A549 (cell line): ENCODE measurements around the gene CNTN2. TPM values are rescaled to one million over a fixed set of nuclear protein-coding genes. Genes with fewer than 3 reads are reported as not detected.
A peak's percentile ranks its signal among the peaks of the same experiment; 100 is the strongest.

Experiments used
- ATAC-seq, 2 experiments: fragments of 200-7000 bp in 1 of 2; fragments of >200 bp in 1 of 2; cut with Nextera tagmentation in 1 of 2; cut with Tn5 transposase in 1 of 2; 3 replicates each; pipeline versions ENCODE4 v1.8.0 to v1.9.1; 2018 to 2020; ENCODE audit warnings: mild to moderate bottlenecking in 1 of 2, moderate library complexity in 1 of 2
- CTCF ChIA-PET: fragments of 300-600 bp; sonication (Branson Sonifier 250); formaldehyde crosslinking; extraction: SDS; loops from one replicate; lab custom pipeline; 2021; ENCODE audit warnings: antibody characterized with exemption, inconsistent platforms; lab: Yijun Ruan, JAX
- POLR2A ChIA-PET: fragments of 350-600 bp; formaldehyde crosslinking; extraction: SDS; loops from one replicate; lab custom pipeline; 2021; ENCODE audit warnings: antibody characterized with exemption, inconsistent platforms; lab: Yijun Ruan, JAX
- DNase-seq, 2 experiments: peaks; one replicate each; pipeline versions ENCODE4 v3.0.0 to v3.0.0-alpha.2; 2011 to 2016; ENCODE audit warnings: low read depth in 1 of 2, low spot score in 1 of 2
- FAIRE-seq: peaks from 2 replicates; lab custom pipeline; 2011; peaks lifted over from hg19 to GRCh38; lab: Jason Lieb, UNC
- H3K27ac ChIP-seq, 2 experiments: fragments of >200 bp; sonication (Bioruptor Twin); formaldehyde crosslinking; 3 replicates each; pipeline ENCODE4 v1.5.1; 2016 to 2017
- H3K4me1 ChIP-seq: fragments of >200 bp; sonication (Bioruptor Twin); formaldehyde crosslinking; 3 replicates; pipeline ENCODE4 v1.6.1; 2016
- H3K4me2 ChIP-seq: fragments of >200 bp; sonication (Bioruptor Twin); formaldehyde crosslinking; 3 replicates; pipeline ENCODE4 v1.6.1; 2016
- H3K4me3 ChIP-seq: fragments of >200 bp; sonication (Bioruptor Twin); formaldehyde crosslinking; 3 replicates; pipeline ENCODE4 v1.5.1; 2016
- H3K9me3 ChIP-seq: fragments of >200 bp; sonication (Bioruptor Twin); formaldehyde crosslinking; 3 replicates; pipeline ENCODE4 v1.6.1; 2016
- CBX2 ChIP-seq: fragments of 200-600 bp; sonication (generic); IDR thresholded peaks from 2 replicates; pipeline ENCODE4 v1.6.1; 2016; ENCODE audit warnings: low read depth, mild to moderate bottlenecking, borderline replicate concordance
- CHD2 ChIP-seq: fragments of 150-350 bp; IDR thresholded peaks from 2 replicates; pipeline ENCODE4 v1.6.1; 2014; ENCODE audit warnings: low read length; ENCODE audit not compliant: partially characterized antibody
- CTCF ChIP-seq: fragments of >200 bp; sonication (Bioruptor Twin); formaldehyde crosslinking; IDR thresholded peaks from 3 replicates; pipeline ENCODE4 v1.5.1; 2016
- EHF ChIP-seq: fragments of 250-450 bp; sonication (Bioruptor Pico); IDR thresholded peaks from 2 replicates; pipeline ENCODE4 v1.5.0; 2020; ENCODE audit warnings: mild to moderate bottlenecking
- EP300 ChIP-seq, 2 experiments: fragments of >200 bp; sonication (Bioruptor Twin); formaldehyde crosslinking; IDR thresholded peaks; 2 replicates in 1 of 2; 3 replicates in 1 of 2; pipeline ENCODE4 v1.6.1; 2016 to 2017
- FOSB ChIP-seq: fragments of 250-450 bp; sonication (Bioruptor Pico); IDR thresholded peaks from 2 replicates; pipeline ENCODE4 v1.5.0; 2020; ENCODE audit warnings: mild to moderate bottlenecking, moderate library complexity
- FOXS1 ChIP-seq: fragments of 250-450 bp; sonication (Bioruptor Pico); IDR thresholded peaks from 2 replicates; pipeline ENCODE4 v1.5.0; 2020; ENCODE audit warnings: mild to moderate bottlenecking, moderate library complexity
- HEYL ChIP-seq: fragments of 250-450 bp; sonication (Bioruptor Pico); IDR thresholded peaks from 2 replicates; pipeline ENCODE4 v1.8.0; 2021; ENCODE audit warnings: mild to moderate bottlenecking, moderate library complexity
- HOXA7 ChIP-seq: fragments of 250-450 bp; sonication (Bioruptor Pico); IDR thresholded peaks from 2 replicates; pipeline ENCODE4 v1.5.0; 2020; ENCODE audit warnings: mild to moderate bottlenecking, moderate library complexity
- HOXB5 ChIP-seq: fragments of 250-450 bp; sonication (Bioruptor Pico); IDR thresholded peaks from 2 replicates; pipeline ENCODE4 v1.5.0; 2020; ENCODE audit warnings: mild to moderate bottlenecking, moderate library complexity
- JUN ChIP-seq, 2 experiments: fragments of >200 bp; sonication (Bioruptor Twin); formaldehyde crosslinking; IDR thresholded peaks; 2 replicates in 1 of 2; 3 replicates in 1 of 2; pipeline ENCODE4 v1.6.1; 2016 to 2017
- JUNB ChIP-seq: fragments of >200 bp; sonication (Bioruptor Twin); formaldehyde crosslinking; IDR thresholded peaks from 2 replicates; pipeline ENCODE4 v1.6.1; 2016
- KDM1A ChIP-seq: fragments of 200-600 bp; sonication (generic); IDR thresholded peaks from 2 replicates; pipeline ENCODE4 v1.6.1; 2016; ENCODE audit warnings: low read depth, mild to moderate bottlenecking
- MAFK ChIP-seq: fragments of 450-650 bp; IDR thresholded peaks from 2 replicates; pipeline ENCODE4 v1.6.1; 2014; ENCODE audit not compliant: partially characterized antibody
- MAZ ChIP-seq: fragments of 150-350 bp; IDR thresholded peaks from 2 replicates; pipeline ENCODE4 v1.6.1; 2014; ENCODE audit warnings: antibody characterized with exemption, low read depth, low read length, borderline replicate concordance
- NR3C1 ChIP-seq: fragments of >200 bp; sonication (Bioruptor Twin); formaldehyde crosslinking; IDR thresholded peaks from 3 replicates; pipeline ENCODE4 v1.6.1; 2017
- PHF8 ChIP-seq: fragments of 200-600 bp; sonication (generic); IDR thresholded peaks from 2 replicates; pipeline ENCODE4 v1.6.1; 2016; ENCODE audit warnings: low read depth, mild to moderate bottlenecking, antibody characterized with exemption, moderate library complexity, borderline replicate concordance
- POLR2A ChIP-seq: IDR thresholded peaks from 2 replicates; pipeline ENCODE4 v1.6.1; 2012; ENCODE audit warnings: mild to moderate bottlenecking, low read length
- POLR2AphosphoS2 ChIP-seq: conservative IDR thresholded peaks from 2 replicates; pipeline ENCODE4 v1.6.1; 2012; ENCODE audit warnings: low read length, improper control_type of control experiment, inconsistent platforms
- RAD21 ChIP-seq, 2 experiments: fragments of >200 bp in 1 of 2; sonication (Bioruptor Twin) in 1 of 2; formaldehyde crosslinking in 1 of 2; IDR thresholded peaks in 1 of 2; conservative IDR thresholded peaks in 1 of 2; 2 replicates in 1 of 2; 3 replicates in 1 of 2; pipeline ENCODE4 v1.6.1; 2012 to 2018; ENCODE audit warnings: inconsistent platforms in 1 of 2
- RARB ChIP-seq: fragments of 250-450 bp; sonication (Bioruptor Pico); IDR thresholded peaks from 2 replicates; pipeline ENCODE4 v1.8.0; 2021; ENCODE audit warnings: mild to moderate bottlenecking, moderate library complexity
- RNF2 ChIP-seq: fragments of 200-600 bp; sonication (generic); IDR thresholded peaks from 2 replicates; pipeline ENCODE4 v1.6.1; 2016; ENCODE audit warnings: low read depth, mild to moderate bottlenecking, antibody characterized with exemption, moderate library complexity, borderline replicate concordance
- SREBF2 ChIP-seq: fragments of 450-650 bp; IDR thresholded peaks from 2 replicates; pipeline ENCODE4 v1.6.1; 2014; ENCODE audit warnings: mild to moderate bottlenecking, moderate library complexity
- TFCP2L1 ChIP-seq: fragments of 250-450 bp; sonication (Bioruptor Pico); IDR thresholded peaks from 2 replicates; pipeline ENCODE4 v1.5.0; 2021; ENCODE audit warnings: mild to moderate bottlenecking
- ZC3H11A ChIP-seq: fragments of 450-650 bp; IDR thresholded peaks from 2 replicates; pipeline ENCODE4 v1.6.1; 2014; ENCODE audit warnings: antibody characterized with exemption, mild to moderate bottlenecking
- ZFP36 ChIP-seq: fragments of 450-650 bp; IDR thresholded peaks from 2 replicates; pipeline ENCODE4 v1.6.1; 2014; ENCODE audit warnings: borderline replicate concordance; ENCODE audit not compliant: partially characterized antibody
- ZNF302 ChIP-seq: fragments of 250-450 bp; sonication (Bioruptor Pico); IDR thresholded peaks from 2 replicates; pipeline ENCODE4 v1.9.0; 2021; ENCODE audit warnings: inconsistent platforms, mild to moderate bottlenecking, moderate library complexity
- WGBS: methylation state at CpG from one replicate; pipeline ENCODE4 v1.1.6; 2017; ENCODE audit errors: missing lambda C conversion rate; 5-methylcytosine and 5-hydroxymethylcytosine counted together
- polyA plus RNA-seq, 4 experiments: library from polyadenylated mRNA; depleted of rRNA in 3 of 4; stranded (reverse); fragments of >200 nt; fragmentation: RNase III in 1 of 4; extraction: RNeasy Plus Mini Kit Qiagen cat#74134 plus additional on column Dnase treatment in 1 of 4; gene quantifications; 2 replicates in 3 of 4; 3 replicates in 1 of 4; pipeline ENCODE4 v1.2.3, GENCODE V29; 2011 to 2017
- TF ChIP-seq, protein P1 (sequence below): fragments of >200 bp; sonication (Bioruptor Twin); formaldehyde crosslinking; IDR thresholded peaks from 3 replicates; pipeline ENCODE4 v1.6.1; 2016
- TF ChIP-seq, protein P2 (sequence below): fragments of 150-350 bp; IDR thresholded peaks from 2 replicates; pipeline ENCODE4 v1.6.1; 2014; ENCODE audit warnings: low read depth, mild to moderate bottlenecking, low read length

CNTN2 gene
- polyA plus RNA-seq, 2 of the 4 experiments (the other 2 are of a cell fraction) = not detected

DNA sequence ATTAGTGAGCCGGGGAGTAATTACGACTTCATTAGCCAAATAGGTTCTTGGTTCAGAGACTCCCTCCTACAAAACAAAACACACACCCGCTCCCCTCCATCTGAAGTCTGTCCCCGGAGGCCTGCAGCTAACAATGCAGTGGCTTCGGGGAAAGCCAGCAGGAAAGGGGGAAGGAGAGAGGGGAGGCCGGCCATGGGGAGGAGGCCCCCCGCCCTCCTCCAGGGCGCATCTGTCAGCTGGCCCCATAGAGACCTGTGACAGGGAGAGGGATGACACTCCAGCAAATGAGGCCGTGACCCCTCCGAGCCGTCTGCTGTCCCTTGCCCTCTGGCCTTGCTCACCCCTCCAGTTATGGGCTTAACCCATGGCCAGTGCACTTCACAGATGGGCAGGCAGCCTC is 12.1 kb upstream of the CNTN2 start:
- TF ChIP-seq NR3C1 = no peak
- TF ChIP-seq FOSB = no peak
- no peak for TF ChIP-seq CHD2
- no peak for TF ChIP-seq JUN (IDR thresholded peaks at IDR 0.05)
- no peak for TF ChIP-seq MAZ
- no peak for TF ChIP-seq SREBF2
- TF ChIP-seq KDM1A = no peak
- TF ChIP-seq EHF (CRISPR knock-in tag) = no peak
- ChIA-PET CTCF (interaction anchor here (1.3 to 4.8 kb wide), 8 partner anchors 8 to 225 kb away, joined by 3 to 34 read pairs (median 6); no protein-coding TSS in a partner anchor), POLR2A (no interaction called here)
- no peak overlapping the region for H3K27ac ChIP-seq
- H3K4me1 ChIP-seq = no peaks in the 10 kb centered on the region
- WGBS = 57% methylated on average over 7 of the region's 11 CpGs
- ATAC-seq = peak in 1 of 2 experiments; percentile 16; a peak in 2 of 6 replicates
- H3K9me3 ChIP-seq = no peaks in the 10 kb centered on the region
- no peak for FAIRE-seq
- H3K4me2 ChIP-seq = no peak overlapping the region
- DNase-seq = no peak
- H3K4me3 ChIP-seq = no peak overlapping the region

GRCh38 chr1:205032508-205032907 is 10.5 kb upstream of the CNTN2 start:
- DNase-seq = no peak
- ATAC-seq = no peak
- Histone ChIP-seq H3K9me3 (no peaks in the 10 kb centered on the region), H3K4me1 (no peaks in the 10 kb centered on the region), H3K4me2 (no peak overlapping the region), H3K27ac (no peak overlapping the region), H3K4me3 (no peak overlapping the region)
- FAIRE-seq = no peak
- POLR2A ChIA-PET = no interaction called here
- no peak for TF ChIP-seq JUNB
- no peak for TF ChIP-seq TFCP2L1 (CRISPR knock-in tag)
- no peak for TF ChIP-seq HEYL (CRISPR knock-in tag)
- TF ChIP-seq HOXB5 (CRISPR knock-in tag) = no peak
- TF ChIP-seq ZFP36 = no peak
- no peak for TF ChIP-seq ZNF302 (CRISPR knock-in tag)
- TF ChIP-seq FOXS1 (CRISPR knock-in tag) = no peak
- no peak for TF ChIP-seq CBX2
- no peak for TF ChIP-seq POLR2A
- TF ChIP-seq EP300 (IDR thresholded peaks at IDR 0.05) = no peak
- TF ChIP-seq MAFK = no peak
- TF ChIP-seq CTCF = no peak
- 29% methylated on average over 7 of the region's 7 CpGs for whole genome bisulfite sequencing
- CTCF ChIA-PET = interaction anchor here (0.6 to 4.8 kb wide), 6 partner anchors 19 to 224 kb away, joined by 3 to 34 read pairs (median 4); no protein-coding TSS in a partner anchor

- Histone ChIP-seq H3K4me2 (no peak overlapping the region), H3K4me1 (no peaks in the 10 kb centered on the region), H3K4me3 (no peak overlapping the region), H3K9me3 (no peaks in the 10 kb centered on the region), H3K27ac (no peak overlapping the region)
- 38% methylated on average over 9 of the region's 9 CpGs for WGBS
- DNase-seq (no peak), ATAC-seq (no peak), FAIRE-seq (no peak)
- ChIA-PET POLR2A (no interaction called here), CTCF (interaction anchor here (2.0 to 3.6 kb wide), 3 partner anchors 11 to 48 kb away, joined by 5 to 21 read pairs (median 10); no protein-coding TSS in a partner anchor)
- no peak for TF ChIP-seq ZC3H11A
Measured at GRCh38 chr1:205037539-205037938, 5.5 kb upstream of the CNTN2 start.

DNA sequence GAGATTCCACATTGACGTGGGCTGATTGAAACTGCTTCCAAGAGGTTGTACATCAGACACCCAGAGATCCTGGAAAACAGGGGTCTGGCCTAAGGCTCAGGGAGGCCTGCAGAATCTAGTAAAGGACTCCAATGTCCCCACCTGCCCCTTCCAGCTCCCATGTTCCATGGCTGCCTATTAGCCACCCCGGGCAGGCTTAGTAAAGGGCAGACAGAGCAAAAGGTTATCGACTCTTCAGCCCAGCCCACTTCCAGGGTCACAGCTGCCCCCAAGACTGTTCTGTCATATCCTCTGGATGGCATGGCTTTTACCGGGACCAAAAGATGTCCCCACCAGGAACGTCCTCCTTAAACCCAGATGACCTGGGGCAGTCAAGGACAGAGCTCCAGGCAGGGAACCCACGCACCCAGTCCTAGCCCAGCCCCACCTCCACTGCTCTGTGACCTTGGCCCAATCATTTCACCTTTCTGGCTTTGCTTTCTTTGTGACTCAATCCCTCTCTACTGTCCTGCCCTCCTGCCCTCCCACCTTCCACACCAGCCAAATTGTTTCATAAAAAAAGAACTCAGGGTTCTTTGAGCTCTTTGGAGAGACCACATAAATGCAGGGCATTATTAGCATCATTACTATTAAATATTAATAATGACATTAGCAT is 4.8 kb upstream of the CNTN2 start:
- CTCF ChIA-PET = interaction anchor here (0.8 to 3.6 kb wide), 7 partner anchors 9 to 231 kb away, joined by 4 to 21 read pairs (median 8); no protein-coding TSS in a partner anchor
- ATAC-seq = no peak
- TF ChIP-seq ZNF302 (CRISPR knock-in tag) (no peak), NR3C1 (no peak), ZFP36 (no peak), HOXA7 (no peak), POLR2AphosphoS2 (no peak), RARB (no peak), MAZ (no peak), PHF8 (no peak), RNF2 (no peak), RAD21 (conservative IDR thresholded peaks at IDR 0.05 in 1 of 2, IDR thresholded peaks at IDR 0.05 in 1 of 2) (no peak), POLR2A (no peak)
- TF ChIP-seq, protein P1, sequence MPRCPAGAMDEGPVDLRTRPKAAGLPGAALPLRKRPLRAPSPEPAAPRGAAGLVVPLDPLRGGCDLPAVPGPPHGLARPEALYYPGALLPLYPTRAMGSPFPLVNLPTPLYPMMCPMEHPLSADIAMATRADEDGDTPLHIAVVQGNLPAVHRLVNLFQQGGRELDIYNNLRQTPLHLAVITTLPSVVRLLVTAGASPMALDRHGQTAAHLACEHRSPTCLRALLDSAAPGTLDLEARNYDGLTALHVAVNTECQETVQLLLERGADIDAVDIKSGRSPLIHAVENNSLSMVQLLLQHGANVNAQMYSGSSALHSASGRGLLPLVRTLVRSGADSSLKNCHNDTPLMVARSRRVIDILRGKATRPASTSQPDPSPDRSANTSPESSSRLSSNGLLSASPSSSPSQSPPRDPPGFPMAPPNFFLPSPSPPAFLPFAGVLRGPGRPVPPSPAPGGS = no peak
- TF ChIP-seq, protein P2, sequence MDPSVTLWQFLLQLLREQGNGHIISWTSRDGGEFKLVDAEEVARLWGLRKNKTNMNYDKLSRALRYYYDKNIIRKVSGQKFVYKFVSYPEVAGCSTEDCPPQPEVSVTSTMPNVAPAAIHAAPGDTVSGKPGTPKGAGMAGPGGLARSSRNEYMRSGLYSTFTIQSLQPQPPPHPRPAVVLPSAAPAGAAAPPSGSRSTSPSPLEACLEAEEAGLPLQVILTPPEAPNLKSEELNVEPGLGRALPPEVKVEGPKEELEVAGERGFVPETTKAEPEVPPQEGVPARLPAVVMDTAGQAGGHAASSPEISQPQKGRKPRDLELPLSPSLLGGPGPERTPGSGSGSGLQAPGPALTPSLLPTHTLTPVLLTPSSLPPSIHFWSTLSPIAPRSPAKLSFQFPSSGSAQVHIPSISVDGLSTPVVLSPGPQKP = no peak

More for the DNA sequence above, 4.8 kb upstream of the CNTN2 start:
- Histone ChIP-seq H3K4me3 (no peak overlapping the region), H3K27ac (no peak overlapping the region), H3K9me3 (no peaks in the 10 kb centered on the region), H3K4me2 (no peak overlapping the region), H3K4me1 (peaks cover 4% of the 10 kb centered on the region; the same call in 1 of the 3 replicates)
- 9% methylated on average over 5 of the region's 6 CpGs for WGBS
- POLR2A ChIA-PET = no interaction called here
- FAIRE-seq (no peak), DNase-seq (no peak)
